Measurements from ENCODE around the gene SUPT16H.

Gene SUPT16H

GRCh38 chr14:21322716-21323115, 61.1 kb downstream of the SUPT16H start:
- CTCF ChIA-PET: interaction anchor here (1.1 to 1.9 kb wide), 2 partner anchors 9 to 16 kb away, joined by 3 to 4 read pairs; no protein-coding TSS in a partner anchor
- no peak for TF ChIP-seq CTCF (IDR thresholded peaks at IDR 0.05; ENCODE audit: control extremely low read depth, extremely low read depth, low read depth, missing control alignments)
- no peak for DNase-seq (ENCODE audit: extremely low spot score)
- POLR2A ChIA-PET: no interaction called here

- no peak for DNase-seq (ENCODE audit: extremely low spot score)
- TF ChIP-seq CTCF (IDR thresholded peaks at IDR 0.05; ENCODE audit: control extremely low read depth, extremely low read depth, low read depth, missing control alignments): no peak
- ChIA-PET POLR2A (interaction anchor here (0.6 kb wide), 1 partner anchor 51 kb away, joined by 8 read pairs; no protein-coding TSS in a partner anchor), CTCF (interaction anchor here (1.3 to 2.0 kb wide), 4 partner anchors 9 to 15 kb away, joined by 3 to 7 read pairs (median 5); no protein-coding TSS in a partner anchor)
These were observed 62.9 kb downstream of the SUPT16H start for GRCh38 chr14:21320913-21321312.

- TF ChIP-seq CTCF (IDR thresholded peaks at IDR 0.05; ENCODE audit: control extremely low read depth, extremely low read depth, low read depth, missing control alignments): no peak
- CTCF ChIA-PET: interaction anchor here (0.8 to 2.0 kb wide), 2 partner anchors 19 to 29 kb away, joined by 3 to 5 read pairs; no protein-coding TSS in a partner anchor
- POLR2A ChIA-PET: interaction anchor here (1.2 kb wide), 1 partner anchor 9 kb away, joined by 8 read pairs; no protein-coding TSS in a partner anchor
- DNase-seq (ENCODE audit: extremely low spot score): peak; percentile 49
These were observed 66.4 kb downstream of the SUPT16H start for GRCh38 chr14:21317398-21317797.

GRCh38 chr14:21313512-21313911, 70.3 kb downstream of the SUPT16H start:
- CTCF ChIA-PET: interaction anchor here (0.7 to 1.3 kb wide), 2 partner anchors 12 to 32 kb away, joined by 3 read pairs; no protein-coding TSS in a partner anchor
- POLR2A ChIA-PET: no interaction called here
- TF ChIP-seq CTCF (IDR thresholded peaks at IDR 0.05; ENCODE audit: control extremely low read depth, extremely low read depth, low read depth, missing control alignments): no peak
- DNase-seq (ENCODE audit: extremely low spot score): no peak

- ChIA-PET POLR2A (no interaction called here), CTCF (interaction anchor here (0.9 to 1.4 kb wide), 6 partner anchors 8 to 245 kb away, joined by 3 to 5 read pairs (median 4); no protein-coding TSS in a partner anchor)
- DNase-seq (ENCODE audit: extremely low spot score): no peak
- TF ChIP-seq CTCF (IDR thresholded peaks at IDR 0.05; ENCODE audit: control extremely low read depth, extremely low read depth, low read depth, missing control alignments): no peak
These were observed 72.2 kb downstream of the SUPT16H start for GRCh38 chr14:21311614-21312013.

- POLR2A ChIA-PET: interaction anchor here (0.5 kb wide), 1 partner anchor 288 kb away, joined by 7 read pairs; no protein-coding TSS in a partner anchor
- CTCF ChIA-PET: interaction anchor here (1.3 to 1.4 kb wide), 2 partner anchors 10 to 47 kb away, joined by 3 read pairs; no protein-coding TSS in a partner anchor
- TF ChIP-seq CTCF (IDR thresholded peaks at IDR 0.05; ENCODE audit: control extremely low read depth, extremely low read depth, low read depth, missing control alignments): no peak
- no peak for DNase-seq (ENCODE audit: extremely low spot score)
These were observed 73.9 kb downstream of the SUPT16H start for GRCh38 chr14:21309956-21310355.

Data from GM10248 (cell line).